HepG2 (cell line): ENCODE measurements around the gene OBSL1. TPM values are rescaled to one million over a fixed set of nuclear protein-coding genes. Genes with fewer than 3 reads are reported as not detected.

Experiments
- BCL6 ChIP-seq: IDR thresholded peaks from 2 replicates; pipeline ENCODE4 v1.6.1; 2016; ENCODE audit warnings: missing genetic modification reagents, missing compliant biosample characterization
- HMGA1 ChIP-seq: sonication (generic); formaldehyde crosslinking; conservative IDR thresholded peaks from 2 replicates; pipeline ENCODE4 v1.4.0; 2020; ENCODE audit warnings: missing genetic modification reagents
- MED1 ChIP-seq: sonication (generic); formaldehyde crosslinking; IDR thresholded peaks from 2 replicates; pipeline ENCODE4 v1.4.0; 2020; ENCODE audit warnings: missing genetic modification reagents
- REXO4 ChIP-seq: sonication (generic); formaldehyde crosslinking; IDR thresholded peaks from 2 replicates; pipeline ENCODE4 v1.8.0; 2022; ENCODE audit warnings: missing genetic modification reagents, mild to moderate bottlenecking, borderline replicate concordance
- SCMH1 ChIP-seq: sonication (generic); formaldehyde crosslinking; IDR thresholded peaks from 2 replicates; pipeline ENCODE4 v1.9.0; 2021; ENCODE audit warnings: missing genetic modification reagents, mild to moderate bottlenecking, borderline replicate concordance
- TCF12 ChIP-seq, 2 experiments: fragments of 450-650 bp in 1 of 2; sonication (generic) in 1 of 2; formaldehyde crosslinking in 1 of 2; IDR thresholded peaks; 2 replicates each; pipeline versions ENCODE4 v1.6.1 to v1.8.0; 2017 to 2022; ENCODE audit warnings: antibody characterized with exemption in 1 of 2, mild to moderate bottlenecking in 1 of 2, missing genetic modification reagents in 1 of 2, moderate library complexity in 1 of 2
- ZNF124 ChIP-seq: sonication (generic); formaldehyde crosslinking; IDR thresholded peaks from 2 replicates; pipeline ENCODE4 v1.4.0; 2020; ENCODE audit warnings: missing genetic modification reagents
- ZNF83 ChIP-seq: sonication (generic); formaldehyde crosslinking; IDR thresholded peaks from 2 replicates; pipeline ENCODE4 v1.4.0; 2020; ENCODE audit warnings: missing genetic modification reagents, mild to moderate bottlenecking, borderline replicate concordance
- polyA plus RNA-seq, 8 experiments: library from polyadenylated mRNA; depleted of rRNA in 3 of 8; stranded (reverse) in 7 of 8; unstranded in 1 of 8; fragments of >200 nt; fragmentation: Illumina TruSeq in 4 of 8; extraction: Trizol in 4 of 8; gene quantifications; 2 replicates each; pipeline versions ENCODE4 v1.2.1 to v1.2.3, GENCODE V29; 2011 to 2016; ENCODE audit warnings: low read depth in 4 of 8, missing spikeins in 1 of 8, mixed read lengths in 1 of 8; ENCODE audit not compliant: insufficient read depth in 1 of 8
- total RNA-seq, 5 experiments: library from RNA; depleted of rRNA; stranded (reverse); fragments of >200 nt; fragmentation: Illumina TruSeq; extraction: Trizol; gene quantifications; 2 replicates each; pipeline ENCODE4 v1.2.3, GENCODE V29; 2016; ENCODE audit warnings: low read depth in 1 of 5
- TF ChIP-seq, protein P1 (sequence below): sonication (generic); formaldehyde crosslinking; IDR thresholded peaks from 2 replicates; pipeline ENCODE4 v1.5.0; 2020; ENCODE audit warnings: mild to moderate bottlenecking, missing genetic modification reagents, borderline replicate concordance
- TF ChIP-seq, protein P2 (sequence below): sonication (generic); formaldehyde crosslinking; IDR thresholded peaks from 2 replicates; pipeline ENCODE4 v1.4.0; 2020; ENCODE audit warnings: missing genetic modification reagents
- TF ChIP-seq, protein P3 (sequence below): sonication (generic); formaldehyde crosslinking; conservative IDR thresholded peaks from 2 replicates; pipeline ENCODE4 v1.4.0; 2020; ENCODE audit warnings: missing genetic modification reagents

Gene OBSL1
- total and polyA plus RNA-seq, 2 of the 13 experiments (the other 11 are each of a cell fraction or from before 2014, with no cell fraction given): 86.7 to 218 TPM

DNA sequence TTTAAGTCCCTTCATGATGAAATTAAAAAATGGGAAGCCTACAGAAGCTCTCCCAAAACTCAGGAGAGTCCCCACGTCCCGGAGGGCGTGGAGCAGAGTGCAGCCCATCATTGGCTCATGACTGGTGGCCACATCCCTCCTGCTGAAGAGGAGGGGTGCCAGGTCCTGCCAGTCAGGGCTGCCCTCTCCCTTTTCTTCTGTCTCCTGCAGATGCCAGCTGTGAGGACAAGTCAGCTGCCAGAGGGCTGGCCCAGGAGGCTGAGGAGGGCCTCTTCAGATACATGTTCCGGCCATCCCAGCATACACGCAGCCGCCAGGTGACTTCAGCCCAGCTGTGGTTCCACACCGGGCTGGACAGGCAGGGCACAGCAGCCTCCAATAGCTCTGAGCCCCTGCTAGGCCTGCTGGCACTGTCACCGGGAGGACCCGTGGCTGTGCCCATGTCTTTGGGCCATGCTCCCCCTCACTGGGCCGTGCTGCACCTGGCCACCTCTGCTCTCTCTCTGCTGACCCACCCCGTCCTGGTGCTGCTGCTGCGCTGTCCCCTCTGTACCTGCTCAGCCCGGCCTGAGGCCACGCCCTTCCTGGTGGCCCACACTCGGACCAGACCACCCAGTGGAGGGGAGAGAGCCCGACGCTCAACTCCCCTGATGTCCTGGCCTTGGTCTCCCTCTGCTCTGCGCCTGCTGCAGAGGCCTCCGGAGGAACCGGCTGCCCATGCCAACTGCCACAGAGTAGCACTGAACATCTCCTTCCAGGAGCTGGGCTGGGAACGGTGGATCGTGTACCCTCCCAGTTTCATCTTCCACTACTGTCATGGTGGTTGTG, 3.4 kb upstream of the OBSL1 start (continued):
- TF ChIP-seq, protein P1, sequence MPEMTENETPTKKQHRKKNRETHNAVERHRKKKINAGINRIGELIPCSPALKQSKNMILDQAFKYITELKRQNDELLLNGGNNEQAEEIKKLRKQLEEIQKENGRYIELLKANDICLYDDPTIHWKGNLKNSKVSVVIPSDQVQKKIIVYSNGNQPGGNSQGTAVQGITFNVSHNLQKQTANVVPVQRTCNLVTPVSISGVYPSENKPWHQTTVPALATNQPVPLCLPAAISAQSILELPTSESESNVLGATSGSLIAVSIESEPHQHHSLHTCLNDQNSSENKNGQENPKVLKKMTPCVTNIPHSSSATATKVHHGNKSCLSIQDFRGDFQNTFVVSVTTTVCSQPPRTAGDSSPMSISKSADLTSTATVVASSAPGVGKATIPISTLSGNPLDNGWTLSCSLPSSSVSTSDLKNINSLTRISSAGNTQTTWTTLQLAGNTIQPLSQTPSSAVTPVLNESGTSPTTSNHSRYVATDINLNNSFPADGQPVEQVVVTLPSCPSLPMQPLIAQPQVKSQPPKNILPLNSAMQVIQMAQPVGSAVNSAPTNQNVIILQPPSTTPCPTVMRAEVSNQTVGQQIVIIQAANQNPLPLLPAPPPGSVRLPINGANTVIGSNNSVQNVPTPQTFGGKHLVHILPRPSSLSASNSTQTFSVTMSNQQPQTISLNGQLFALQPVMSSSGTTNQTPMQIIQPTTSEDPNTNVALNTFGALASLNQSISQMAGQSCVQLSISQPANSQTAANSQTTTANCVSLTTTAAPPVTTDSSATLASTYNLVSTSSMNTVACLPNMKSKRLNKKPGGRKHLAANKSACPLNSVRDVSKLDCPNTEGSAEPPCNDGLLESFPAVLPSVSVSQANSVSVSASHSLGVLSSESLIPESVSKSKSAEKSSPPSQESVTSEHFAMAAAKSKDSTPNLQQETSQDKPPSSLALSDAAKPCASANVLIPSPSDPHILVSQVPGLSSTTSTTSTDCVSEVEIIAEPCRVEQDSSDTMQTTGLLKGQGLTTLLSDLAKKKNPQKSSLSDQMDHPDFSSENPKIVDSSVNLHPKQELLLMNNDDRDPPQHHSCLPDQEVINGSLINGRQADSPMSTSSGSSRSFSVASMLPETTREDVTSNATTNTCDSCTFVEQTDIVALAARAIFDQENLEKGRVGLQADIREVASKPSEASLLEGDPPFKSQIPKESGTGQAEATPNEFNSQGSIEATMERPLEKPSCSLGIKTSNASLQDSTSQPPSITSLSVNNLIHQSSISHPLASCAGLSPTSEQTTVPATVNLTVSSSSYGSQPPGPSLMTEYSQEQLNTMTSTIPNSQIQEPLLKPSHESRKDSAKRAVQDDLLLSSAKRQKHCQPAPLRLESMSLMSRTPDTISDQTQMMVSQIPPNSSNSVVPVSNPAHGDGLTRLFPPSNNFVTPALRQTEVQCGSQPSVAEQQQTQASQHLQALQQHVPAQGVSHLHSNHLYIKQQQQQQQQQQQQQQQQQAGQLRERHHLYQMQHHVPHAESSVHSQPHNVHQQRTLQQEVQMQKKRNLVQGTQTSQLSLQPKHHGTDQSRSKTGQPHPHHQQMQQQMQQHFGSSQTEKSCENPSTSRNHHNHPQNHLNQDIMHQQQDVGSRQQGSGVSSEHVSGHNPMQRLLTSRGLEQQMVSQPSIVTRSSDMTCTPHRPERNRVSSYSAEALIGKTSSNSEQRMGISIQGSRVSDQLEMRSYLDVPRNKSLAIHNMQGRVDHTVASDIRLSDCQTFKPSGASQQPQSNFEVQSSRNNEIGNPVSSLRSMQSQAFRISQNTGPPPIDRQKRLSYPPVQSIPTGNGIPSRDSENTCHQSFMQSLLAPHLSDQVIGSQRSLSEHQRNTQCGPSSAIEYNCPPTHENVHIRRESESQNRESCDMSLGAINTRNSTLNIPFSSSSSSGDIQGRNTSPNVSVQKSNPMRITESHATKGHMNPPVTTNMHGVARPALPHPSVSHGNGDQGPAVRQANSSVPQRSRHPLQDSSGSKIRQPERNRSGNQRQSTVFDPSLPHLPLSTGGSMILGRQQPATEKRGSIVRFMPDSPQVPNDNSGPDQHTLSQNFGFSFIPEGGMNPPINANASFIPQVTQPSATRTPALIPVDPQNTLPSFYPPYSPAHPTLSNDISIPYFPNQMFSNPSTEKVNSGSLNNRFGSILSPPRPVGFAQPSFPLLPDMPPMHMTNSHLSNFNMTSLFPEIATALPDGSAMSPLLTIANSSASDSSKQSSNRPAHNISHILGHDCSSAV (CRISPR knock-in tag): no peak
- TF ChIP-seq HMGA1 (CRISPR knock-in tag) (no peak), ZNF124 (CRISPR knock-in tag) (no peak), ZNF83 (CRISPR knock-in tag) (no peak), REXO4 (CRISPR knock-in tag) (no peak), MED1 (CRISPR knock-in tag) (no peak), TCF12 (IDR thresholded peaks at IDR 0.05) (no peak), TCF12 (CRISPR knock-in tag; IDR thresholded peaks at IDR 0.05) (no peak), SCMH1 (CRISPR knock-in tag) (no peak), BCL6 (CRISPR knock-in tag) (no peak)
- TF ChIP-seq, protein P2, sequence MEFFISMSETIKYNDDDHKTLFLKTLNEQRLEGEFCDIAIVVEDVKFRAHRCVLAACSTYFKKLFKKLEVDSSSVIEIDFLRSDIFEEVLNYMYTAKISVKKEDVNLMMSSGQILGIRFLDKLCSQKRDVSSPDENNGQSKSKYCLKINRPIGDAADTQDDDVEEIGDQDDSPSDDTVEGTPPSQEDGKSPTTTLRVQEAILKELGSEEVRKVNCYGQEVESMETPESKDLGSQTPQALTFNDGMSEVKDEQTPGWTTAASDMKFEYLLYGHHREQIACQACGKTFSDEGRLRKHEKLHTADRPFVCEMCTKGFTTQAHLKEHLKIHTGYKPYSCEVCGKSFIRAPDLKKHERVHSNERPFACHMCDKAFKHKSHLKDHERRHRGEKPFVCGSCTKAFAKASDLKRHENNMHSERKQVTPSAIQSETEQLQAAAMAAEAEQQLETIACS (CRISPR knock-in tag): no peak
- TF ChIP-seq, protein P3, sequence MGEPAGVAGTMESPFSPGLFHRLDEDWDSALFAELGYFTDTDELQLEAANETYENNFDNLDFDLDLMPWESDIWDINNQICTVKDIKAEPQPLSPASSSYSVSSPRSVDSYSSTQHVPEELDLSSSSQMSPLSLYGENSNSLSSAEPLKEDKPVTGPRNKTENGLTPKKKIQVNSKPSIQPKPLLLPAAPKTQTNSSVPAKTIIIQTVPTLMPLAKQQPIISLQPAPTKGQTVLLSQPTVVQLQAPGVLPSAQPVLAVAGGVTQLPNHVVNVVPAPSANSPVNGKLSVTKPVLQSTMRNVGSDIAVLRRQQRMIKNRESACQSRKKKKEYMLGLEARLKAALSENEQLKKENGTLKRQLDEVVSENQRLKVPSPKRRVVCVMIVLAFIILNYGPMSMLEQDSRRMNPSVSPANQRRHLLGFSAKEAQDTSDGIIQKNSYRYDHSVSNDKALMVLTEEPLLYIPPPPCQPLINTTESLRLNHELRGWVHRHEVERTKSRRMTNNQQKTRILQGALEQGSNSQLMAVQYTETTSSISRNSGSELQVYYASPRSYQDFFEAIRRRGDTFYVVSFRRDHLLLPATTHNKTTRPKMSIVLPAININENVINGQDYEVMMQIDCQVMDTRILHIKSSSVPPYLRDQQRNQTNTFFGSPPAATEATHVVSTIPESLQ (CRISPR knock-in tag): no peak
